Kidney capillary endothelial cell (primary cell): Measurements from ENCODE around the gene ZNF622.

Experiments
- DNase-seq: peaks from one replicate; pipeline ENCODE4 v3.0.0-alpha.2; 2018; ENCODE audit warnings: low spot score

Gene ZNF622

DNA sequence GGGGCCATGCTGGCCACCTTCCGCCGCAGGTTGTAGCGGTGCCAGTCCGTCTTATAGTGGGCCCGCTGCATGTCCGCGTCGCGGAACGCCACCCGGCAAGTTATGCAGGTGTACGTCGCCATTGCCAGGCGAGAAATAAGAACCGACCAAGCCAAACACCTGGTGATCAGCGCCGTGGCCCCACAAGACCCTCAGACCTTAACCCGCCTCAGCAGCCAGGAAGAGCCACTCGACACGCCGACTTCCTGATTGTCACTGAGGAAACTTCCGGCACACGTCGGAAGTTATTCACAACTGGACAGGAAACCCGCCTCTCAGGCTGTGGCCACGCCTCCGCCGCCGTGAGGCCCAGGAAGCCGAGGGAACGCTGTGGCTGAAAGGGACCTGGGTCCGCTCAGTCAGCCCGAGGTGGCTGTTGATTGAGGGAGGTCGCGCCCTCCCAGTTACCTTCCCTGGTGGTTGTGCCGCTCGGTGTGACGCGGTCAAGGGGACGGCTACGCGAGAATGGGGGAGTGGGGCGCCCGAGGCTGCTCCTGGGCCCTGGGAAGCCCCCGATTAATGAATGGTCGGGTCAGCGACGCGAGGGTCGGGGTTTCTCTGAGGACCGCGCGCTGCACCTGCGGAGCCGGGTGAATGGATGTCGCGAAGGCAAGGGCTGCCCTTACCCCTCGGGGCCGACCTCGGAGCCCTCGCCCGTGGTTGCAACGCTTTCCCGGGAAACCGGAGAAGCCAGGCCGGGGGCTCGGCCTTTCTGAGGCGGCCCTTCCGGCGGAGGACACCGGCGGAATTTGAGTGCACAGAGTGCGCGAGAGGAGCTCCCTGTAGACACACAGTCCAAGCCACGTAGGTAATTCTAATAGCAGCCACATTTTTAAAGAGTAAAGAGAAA is at the start of gene ZNF622:
Gene ZNF622 (minus strand): TSS at position 257 of the 889 bp plus-strand sequence. CDS start 135 bp downstream, at position 122.
- peak; percentile 89 for DNase-seq

DNA sequence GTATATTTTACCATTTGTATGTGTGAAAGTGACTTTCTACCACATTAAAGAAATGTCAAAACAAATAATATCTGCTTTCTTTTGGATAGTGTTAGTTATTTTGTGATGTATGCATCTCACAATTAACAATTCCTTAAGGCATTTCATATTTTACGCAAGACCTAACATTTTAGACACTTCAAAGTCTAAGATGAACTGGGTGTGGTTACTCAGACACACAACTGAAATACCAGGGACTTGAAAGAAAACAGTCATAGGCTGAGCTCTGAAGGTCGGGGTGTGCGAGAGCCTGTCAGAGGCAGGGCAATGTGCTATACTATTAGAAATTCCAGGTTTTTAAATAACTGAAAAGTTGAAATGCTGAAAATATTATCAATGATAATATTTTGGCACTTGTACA is 44.5 kb upstream of the ZNF622 start:
- DNase-seq = no peak

- no peak for DNase-seq
Observed at GRCh38 chr5:16508730-16509531, 43.3 kb upstream of the ZNF622 start.

GRCh38 chr5:16507716-16508115 is 42.1 kb upstream of the ZNF622 start:
- no peak for DNase-seq

DNA sequence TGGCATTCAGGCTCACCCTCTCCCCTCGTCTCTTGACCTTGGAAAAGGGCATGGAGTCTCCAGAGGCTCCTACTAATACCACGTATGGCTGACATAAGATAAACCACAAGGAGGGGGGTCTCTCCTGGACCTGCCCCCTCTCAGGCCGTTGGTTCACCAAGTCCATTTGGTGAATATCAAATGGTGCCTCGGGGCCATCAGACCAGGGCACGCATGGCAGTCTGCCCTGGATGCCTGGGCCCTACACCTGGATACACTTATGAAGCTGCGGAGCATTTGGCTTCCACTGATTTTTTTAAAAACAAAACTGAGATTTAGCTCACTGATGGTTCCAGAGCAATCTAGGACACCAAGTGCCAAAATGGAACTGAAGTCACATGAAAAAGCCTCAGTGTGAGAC is 40.3 kb upstream of the ZNF622 start:
- DNase-seq = no peak

GRCh38 chr5:16505140-16505891 is 39.7 kb upstream of the ZNF622 start:
- no peak for DNase-seq

- DNase-seq = no peak
Observed at GRCh38 chr5:16504571-16504970, 39.0 kb upstream of the ZNF622 start.

DNA sequence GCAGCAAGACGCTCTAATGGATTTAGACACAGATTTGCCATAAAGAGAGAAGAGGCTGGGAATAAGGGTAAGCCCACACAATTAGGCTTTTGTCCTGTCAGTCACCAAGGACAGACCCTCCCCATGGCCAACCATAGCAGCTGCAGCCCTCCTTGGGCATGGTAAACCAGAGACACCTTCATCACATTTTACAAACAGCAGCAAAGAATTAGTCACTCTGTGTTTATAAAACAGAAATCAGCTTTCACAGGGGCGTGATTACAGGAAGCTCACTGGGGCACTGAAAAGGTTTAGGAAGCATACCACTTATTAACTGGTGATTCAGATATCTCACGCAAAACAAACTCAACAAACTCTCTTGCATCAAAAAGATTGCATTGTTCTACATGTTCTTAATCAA is 37.3 kb upstream of the ZNF622 start:
- DNase-seq = no peak

- no peak for DNase-seq
Observed at GRCh38 chr5:16500024-16500423, 34.4 kb upstream of the ZNF622 start.

GRCh38 chr5:16497546-16497945 is 31.9 kb upstream of the ZNF622 start:
- DNase-seq = no peak

DNA sequence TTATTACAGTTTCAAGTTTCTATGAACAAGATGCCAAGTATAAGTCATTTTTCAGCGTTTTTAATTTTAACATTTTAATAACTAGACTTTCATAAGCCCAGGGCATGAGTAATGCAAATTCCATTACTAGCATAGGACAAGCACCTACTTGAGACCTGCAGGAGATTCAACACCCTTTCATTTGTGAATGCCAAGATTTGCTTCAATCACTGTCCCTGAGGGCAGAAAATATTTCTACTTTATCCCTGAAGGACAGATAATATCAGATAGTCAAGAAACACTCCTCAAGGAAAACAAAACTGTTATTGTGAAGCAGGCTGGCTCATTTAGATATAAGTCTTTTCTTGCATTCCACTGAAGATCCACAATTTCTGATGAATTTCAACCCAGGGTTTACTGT is 27.7 kb upstream of the ZNF622 start:
- DNase-seq = no peak

- no peak for DNase-seq
Observed at GRCh38 chr5:16492398-16493140, 27.0 kb upstream of the ZNF622 start.

- no peak for DNase-seq
Observed at GRCh38 chr5:16490911-16491310, 25.3 kb upstream of the ZNF622 start.

DNA sequence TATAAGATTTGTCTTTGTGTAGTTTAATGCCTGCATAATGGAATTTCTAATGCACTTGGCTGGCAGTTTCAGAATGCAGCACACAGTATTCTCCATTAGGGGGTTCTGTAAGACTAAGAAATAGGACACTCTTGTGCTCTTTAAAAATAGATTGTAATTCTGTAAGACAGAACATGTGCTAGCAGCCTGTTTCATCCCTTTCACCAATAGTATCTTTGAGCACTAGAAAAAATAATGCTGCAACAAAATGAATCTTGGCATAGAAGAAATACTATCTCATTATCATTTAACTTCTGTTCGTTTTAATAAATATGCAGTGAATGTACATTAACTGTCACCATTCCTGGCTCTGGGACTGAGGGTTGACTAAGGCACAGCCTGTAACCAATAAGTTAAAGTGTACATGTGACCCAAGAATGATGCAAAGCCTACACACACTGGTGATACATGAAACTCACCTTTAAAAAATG is 23.8 kb upstream of the ZNF622 start:
- DNase-seq = peak; percentile 26

DNA sequence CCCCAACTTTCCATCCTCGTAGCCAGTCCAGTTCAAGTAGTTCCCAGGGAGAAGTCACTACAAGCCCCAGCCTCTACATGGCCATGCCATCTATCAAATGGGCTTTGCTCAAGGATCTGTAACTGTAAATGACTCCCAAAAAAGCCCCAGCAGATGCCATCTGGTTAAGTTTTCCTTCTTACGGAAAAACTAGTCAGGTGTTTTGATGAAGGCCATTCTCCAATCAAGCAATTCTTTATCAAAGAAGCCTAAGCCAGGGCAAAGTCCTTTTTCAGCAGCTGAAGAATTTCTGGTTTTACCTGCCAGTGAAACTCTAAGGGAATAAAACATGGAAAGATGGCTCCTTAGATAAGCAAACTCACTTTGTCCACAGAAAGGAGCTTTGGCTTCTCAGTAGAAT is 21.9 kb upstream of the ZNF622 start:
- no peak for DNase-seq

DNA sequence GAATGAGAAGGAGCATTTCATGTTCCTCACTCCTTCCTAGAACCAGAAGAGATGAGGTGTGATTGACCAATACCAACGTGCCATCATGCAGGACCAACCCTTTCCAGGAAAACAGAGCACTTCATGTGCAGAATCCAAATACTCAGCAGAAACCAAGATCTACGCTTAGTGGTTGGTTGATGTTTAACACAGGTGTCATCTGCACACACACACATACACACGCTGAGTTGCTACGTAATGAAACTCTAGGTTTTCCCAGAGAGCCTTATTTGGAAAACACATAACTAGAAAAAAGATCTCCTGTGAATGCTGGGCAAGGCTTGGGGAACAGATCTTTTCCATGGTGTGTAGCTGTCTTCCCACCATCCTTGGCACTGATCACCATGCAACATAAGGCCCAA is 21.1 kb upstream of the ZNF622 start:
- no peak for DNase-seq

DNA sequence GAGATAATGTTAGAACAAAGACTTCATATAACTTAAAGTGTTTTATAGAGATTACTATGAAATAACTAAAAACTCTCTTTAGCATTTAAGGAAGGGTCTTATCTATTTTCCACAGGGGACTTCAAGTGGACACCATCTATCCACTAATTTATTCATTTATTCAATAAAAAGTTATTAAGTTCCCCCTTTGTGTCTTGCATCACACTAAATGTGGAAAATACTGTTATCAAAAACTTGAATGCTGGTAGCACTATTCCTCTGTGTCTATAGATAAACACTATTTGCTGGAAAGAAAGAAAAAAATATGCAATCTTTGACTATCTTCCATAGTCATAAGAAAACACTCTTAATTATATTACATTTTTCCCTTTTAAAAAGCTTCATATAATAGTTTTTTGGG is 20.1 kb upstream of the ZNF622 start:
- no peak for DNase-seq

DNA sequence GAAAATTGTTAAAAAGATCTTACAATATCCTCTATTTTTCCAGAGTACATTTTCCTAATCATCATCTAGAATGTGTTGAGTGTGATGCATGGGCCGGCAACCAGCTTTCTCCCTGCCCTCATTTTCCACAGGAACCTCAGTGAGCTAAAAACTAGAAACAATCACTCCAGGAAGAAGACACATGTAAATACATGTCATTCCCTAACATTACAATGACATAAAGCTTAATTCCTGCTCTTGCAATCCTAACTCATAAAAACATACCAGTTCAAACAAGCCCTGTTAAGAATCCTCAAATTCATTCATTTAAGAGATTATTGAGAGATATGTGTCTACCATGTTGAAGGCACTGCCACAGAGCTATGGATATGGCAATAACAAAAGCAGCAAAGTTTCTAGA is 18.5 kb upstream of the ZNF622 start:
- DNase-seq = no peak

GRCh38 chr5:16483361-16483760 is 17.8 kb upstream of the ZNF622 start:
- no peak for DNase-seq

- no peak for DNase-seq
Observed at GRCh38 chr5:16482891-16483290, 17.3 kb upstream of the ZNF622 start.

GRCh38 chr5:16480821-16481538 is 15.4 kb upstream of the ZNF622 start:
- DNase-seq = no peak
